ENCODE data around the gene CCDC92B. TPM values are rescaled to one million over a fixed set of nuclear protein-coding genes. Genes with fewer than 3 reads are reported as not detected.

The CCDC92B gene
- total RNA-seq, 1 experiment from 2014 or later: 15.2 TPM

DNA sequence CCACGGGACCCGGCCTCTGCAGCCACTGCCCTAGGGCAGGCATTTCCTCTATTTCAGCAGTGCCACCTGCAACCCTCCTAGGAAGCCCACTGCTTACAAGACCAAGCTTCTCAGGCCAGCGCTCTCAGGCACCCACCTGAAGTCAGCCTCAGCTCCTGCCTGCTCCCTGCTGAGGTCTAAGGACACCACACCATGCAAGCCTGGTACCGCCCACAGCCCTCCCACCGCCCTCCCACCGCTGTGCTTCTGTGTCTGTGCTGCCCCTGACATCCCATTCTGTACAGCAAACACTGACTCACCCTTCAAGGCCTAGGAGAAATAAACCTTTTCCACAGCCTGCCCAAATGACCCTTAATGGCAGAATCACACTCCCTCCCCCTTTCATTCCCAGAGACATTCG lies 44.2 kb downstream of the CCDC92B start (continued):
- TF ChIP-seq SMAD3 (CRISPR knock-in tag; IDR thresholded peaks at IDR 0.05; ENCODE audit: borderline replicate concordance): no peak
- no peak for TF ChIP-seq ELF4 (CRISPR knock-in tag; IDR thresholded peaks at IDR 0.05; ENCODE audit: low read depth)
- no peak for TF ChIP-seq ZNF138 (CRISPR knock-in tag; conservative IDR thresholded peaks at IDR 0.05)
- TF ChIP-seq, protein P1, sequence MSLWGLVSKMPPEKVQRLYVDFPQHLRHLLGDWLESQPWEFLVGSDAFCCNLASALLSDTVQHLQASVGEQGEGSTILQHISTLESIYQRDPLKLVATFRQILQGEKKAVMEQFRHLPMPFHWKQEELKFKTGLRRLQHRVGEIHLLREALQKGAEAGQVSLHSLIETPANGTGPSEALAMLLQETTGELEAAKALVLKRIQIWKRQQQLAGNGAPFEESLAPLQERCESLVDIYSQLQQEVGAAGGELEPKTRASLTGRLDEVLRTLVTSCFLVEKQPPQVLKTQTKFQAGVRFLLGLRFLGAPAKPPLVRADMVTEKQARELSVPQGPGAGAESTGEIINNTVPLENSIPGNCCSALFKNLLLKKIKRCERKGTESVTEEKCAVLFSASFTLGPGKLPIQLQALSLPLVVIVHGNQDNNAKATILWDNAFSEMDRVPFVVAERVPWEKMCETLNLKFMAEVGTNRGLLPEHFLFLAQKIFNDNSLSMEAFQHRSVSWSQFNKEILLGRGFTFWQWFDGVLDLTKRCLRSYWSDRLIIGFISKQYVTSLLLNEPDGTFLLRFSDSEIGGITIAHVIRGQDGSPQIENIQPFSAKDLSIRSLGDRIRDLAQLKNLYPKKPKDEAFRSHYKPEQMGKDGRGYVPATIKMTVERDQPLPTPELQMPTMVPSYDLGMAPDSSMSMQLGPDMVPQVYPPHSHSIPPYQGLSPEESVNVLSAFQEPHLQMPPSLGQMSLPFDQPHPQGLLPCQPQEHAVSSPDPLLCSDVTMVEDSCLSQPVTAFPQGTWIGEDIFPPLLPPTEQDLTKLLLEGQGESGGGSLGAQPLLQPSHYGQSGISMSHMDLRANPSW (CRISPR knock-in tag; conservative IDR thresholded peaks at IDR 0.05; ENCODE audit: low read depth): no peak
- no peak for TF ChIP-seq OVOL2 (CRISPR knock-in tag; IDR thresholded peaks at IDR 0.05; ENCODE audit: borderline replicate concordance)
- no peak for TF ChIP-seq NR1H2 (CRISPR knock-in tag; IDR thresholded peaks at IDR 0.05)
- TF ChIP-seq, protein P2, sequence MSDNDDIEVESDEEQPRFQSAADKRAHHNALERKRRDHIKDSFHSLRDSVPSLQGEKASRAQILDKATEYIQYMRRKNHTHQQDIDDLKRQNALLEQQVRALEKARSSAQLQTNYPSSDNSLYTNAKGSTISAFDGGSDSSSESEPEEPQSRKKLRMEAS (CRISPR knock-in tag; IDR thresholded peaks at IDR 0.05): no peak
- TF ChIP-seq EMX1 (CRISPR knock-in tag; IDR thresholded peaks at IDR 0.05): no peak
- no peak for TF ChIP-seq JAZF1 (CRISPR knock-in tag; IDR thresholded peaks at IDR 0.05)
- TF ChIP-seq NR3C1 (CRISPR knock-in tag; conservative IDR thresholded peaks at IDR 0.05; ENCODE audit: low read depth): no peak
- TF ChIP-seq, protein P3, sequence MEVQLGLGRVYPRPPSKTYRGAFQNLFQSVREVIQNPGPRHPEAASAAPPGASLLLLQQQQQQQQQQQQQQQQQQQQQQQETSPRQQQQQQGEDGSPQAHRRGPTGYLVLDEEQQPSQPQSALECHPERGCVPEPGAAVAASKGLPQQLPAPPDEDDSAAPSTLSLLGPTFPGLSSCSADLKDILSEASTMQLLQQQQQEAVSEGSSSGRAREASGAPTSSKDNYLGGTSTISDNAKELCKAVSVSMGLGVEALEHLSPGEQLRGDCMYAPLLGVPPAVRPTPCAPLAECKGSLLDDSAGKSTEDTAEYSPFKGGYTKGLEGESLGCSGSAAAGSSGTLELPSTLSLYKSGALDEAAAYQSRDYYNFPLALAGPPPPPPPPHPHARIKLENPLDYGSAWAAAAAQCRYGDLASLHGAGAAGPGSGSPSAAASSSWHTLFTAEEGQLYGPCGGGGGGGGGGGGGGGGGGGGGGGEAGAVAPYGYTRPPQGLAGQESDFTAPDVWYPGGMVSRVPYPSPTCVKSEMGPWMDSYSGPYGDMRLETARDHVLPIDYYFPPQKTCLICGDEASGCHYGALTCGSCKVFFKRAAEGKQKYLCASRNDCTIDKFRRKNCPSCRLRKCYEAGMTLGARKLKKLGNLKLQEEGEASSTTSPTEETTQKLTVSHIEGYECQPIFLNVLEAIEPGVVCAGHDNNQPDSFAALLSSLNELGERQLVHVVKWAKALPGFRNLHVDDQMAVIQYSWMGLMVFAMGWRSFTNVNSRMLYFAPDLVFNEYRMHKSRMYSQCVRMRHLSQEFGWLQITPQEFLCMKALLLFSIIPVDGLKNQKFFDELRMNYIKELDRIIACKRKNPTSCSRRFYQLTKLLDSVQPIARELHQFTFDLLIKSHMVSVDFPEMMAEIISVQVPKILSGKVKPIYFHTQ (CRISPR knock-in tag; IDR thresholded peaks at IDR 0.05): no peak
- no peak for TF ChIP-seq ZNF416 (CRISPR knock-in tag; IDR thresholded peaks at IDR 0.05)

DNA sequence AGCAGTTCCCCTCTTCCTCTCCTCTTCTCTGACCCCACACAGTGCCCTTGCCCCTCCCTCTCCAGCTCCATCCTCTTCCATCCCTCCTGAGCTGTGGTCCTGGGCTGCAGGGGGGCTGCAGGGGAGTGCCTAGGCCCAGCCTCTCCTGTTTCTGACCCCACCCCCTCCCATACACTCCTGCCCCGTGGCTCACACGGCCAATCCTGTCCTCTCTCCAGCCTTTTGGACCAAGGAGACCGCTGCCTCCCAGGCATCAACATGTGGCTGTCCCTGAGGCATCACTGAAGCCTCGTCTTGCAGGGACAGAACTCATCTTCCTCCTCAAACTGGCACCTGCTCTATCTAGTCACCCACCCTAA lies 44.6 kb downstream of the CCDC92B start:
- DNase-seq (ENCODE audit: low spot score) (peak; percentile 12), ATAC-seq (no peak)
- no peaks in the 10 kb centered on the region for H3K27me3 Mint-ChIP-seq (ENCODE audit: low read depth)
- peaks cover 13% of the 10 kb centered on the region for H3K36me3 Mint-ChIP-seq
- TF ChIP-seq ZNF671 (CRISPR knock-in tag; IDR thresholded peaks at IDR 0.05) (no peak), NR3C1 (CRISPR knock-in tag; conservative IDR thresholded peaks at IDR 0.05; ENCODE audit: low read depth) (no peak), JAZF1 (CRISPR knock-in tag; IDR thresholded peaks at IDR 0.05) (no peak), ZNF263 (CRISPR knock-in tag; IDR thresholded peaks at IDR 0.05; ENCODE audit: low read depth) (no peak)
- TF ChIP-seq, protein P4, sequence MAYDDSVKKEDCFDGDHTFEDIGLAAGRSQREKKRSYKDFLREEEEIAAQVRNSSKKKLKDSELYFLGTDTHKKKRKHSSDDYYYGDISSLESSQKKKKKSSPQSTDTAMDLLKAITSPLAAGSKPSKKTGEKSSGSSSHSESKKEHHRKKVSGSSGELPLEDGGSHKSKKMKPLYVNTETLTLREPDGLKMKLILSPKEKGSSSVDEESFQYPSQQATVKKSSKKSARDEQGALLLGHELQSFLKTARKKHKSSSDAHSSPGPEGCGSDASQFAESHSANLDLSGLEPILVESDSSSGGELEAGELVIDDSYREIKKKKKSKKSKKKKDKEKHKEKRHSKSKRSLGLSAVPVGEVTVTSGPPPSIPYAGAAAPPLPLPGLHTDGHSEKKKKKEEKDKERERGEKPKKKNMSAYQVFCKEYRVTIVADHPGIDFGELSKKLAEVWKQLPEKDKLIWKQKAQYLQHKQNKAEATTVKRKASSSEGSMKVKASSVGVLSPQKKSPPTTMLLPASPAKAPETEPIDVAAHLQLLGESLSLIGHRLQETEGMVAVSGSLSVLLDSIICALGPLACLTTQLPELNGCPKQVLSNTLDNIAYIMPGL (CRISPR knock-in tag; IDR thresholded peaks at IDR 0.05): no peak
- TF ChIP-seq, protein P5, sequence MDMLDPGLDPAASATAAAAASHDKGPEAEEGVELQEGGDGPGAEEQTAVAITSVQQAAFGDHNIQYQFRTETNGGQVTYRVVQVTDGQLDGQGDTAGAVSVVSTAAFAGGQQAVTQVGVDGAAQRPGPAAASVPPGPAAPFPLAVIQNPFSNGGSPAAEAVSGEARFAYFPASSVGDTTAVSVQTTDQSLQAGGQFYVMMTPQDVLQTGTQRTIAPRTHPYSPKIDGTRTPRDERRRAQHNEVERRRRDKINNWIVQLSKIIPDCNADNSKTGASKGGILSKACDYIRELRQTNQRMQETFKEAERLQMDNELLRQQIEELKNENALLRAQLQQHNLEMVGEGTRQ (CRISPR knock-in tag; IDR thresholded peaks at IDR 0.05): no peak
- TF ChIP-seq, protein P3 (CRISPR knock-in tag; IDR thresholded peaks at IDR 0.05): no peak
- TF ChIP-seq, protein P6, sequence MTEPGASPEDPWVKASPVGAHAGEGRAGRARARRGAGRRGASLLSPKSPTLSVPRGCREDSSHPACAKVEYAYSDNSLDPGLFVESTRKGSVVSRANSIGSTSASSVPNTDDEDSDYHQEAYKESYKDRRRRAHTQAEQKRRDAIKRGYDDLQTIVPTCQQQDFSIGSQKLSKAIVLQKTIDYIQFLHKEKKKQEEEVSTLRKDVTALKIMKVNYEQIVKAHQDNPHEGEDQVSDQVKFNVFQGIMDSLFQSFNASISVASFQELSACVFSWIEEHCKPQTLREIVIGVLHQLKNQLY (CRISPR knock-in tag; IDR thresholded peaks at IDR 0.05): no peak
- TF ChIP-seq, protein P7, sequence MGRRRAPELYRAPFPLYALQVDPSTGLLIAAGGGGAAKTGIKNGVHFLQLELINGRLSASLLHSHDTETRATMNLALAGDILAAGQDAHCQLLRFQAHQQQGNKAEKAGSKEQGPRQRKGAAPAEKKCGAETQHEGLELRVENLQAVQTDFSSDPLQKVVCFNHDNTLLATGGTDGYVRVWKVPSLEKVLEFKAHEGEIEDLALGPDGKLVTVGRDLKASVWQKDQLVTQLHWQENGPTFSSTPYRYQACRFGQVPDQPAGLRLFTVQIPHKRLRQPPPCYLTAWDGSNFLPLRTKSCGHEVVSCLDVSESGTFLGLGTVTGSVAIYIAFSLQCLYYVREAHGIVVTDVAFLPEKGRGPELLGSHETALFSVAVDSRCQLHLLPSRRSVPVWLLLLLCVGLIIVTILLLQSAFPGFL (CRISPR knock-in tag; IDR thresholded peaks at IDR 0.05; ENCODE audit: borderline replicate concordance): no peak
- H3K4me1 Mint-ChIP-seq: peaks cover 33% of the 10 kb centered on the region
- CTCF ChIA-PET: interaction anchor here (0.6 to 1.0 kb wide), 4 partner anchors 16 to 322 kb away, joined by 3 to 4 read pairs (median 4); no protein-coding TSS in a partner anchor
- no peaks in the 10 kb centered on the region for H3K9me3 Mint-ChIP-seq
- peak overlapping the region; percentile 57; the same call in 1 of the 2 replicates for H3K27ac Mint-ChIP-seq
- no peak overlapping the region for H3K4me3 Mint-ChIP-seq
- POLR2A ChIA-PET: no interaction called here

Data from WTC11 (cell line).